HG03439 (cell line): ENCODE results near the gene HOXA11.

Source experiments
- ATAC-seq: cut with Tn5 transposase; IDR thresholded peaks from one replicate; pipeline ENCODE4 v1.9.1; 2021; ENCODE audit warnings: mild to moderate bottlenecking, moderate library complexity; ENCODE audit not compliant: unreplicated experiment

HOXA11 gene

DNA sequence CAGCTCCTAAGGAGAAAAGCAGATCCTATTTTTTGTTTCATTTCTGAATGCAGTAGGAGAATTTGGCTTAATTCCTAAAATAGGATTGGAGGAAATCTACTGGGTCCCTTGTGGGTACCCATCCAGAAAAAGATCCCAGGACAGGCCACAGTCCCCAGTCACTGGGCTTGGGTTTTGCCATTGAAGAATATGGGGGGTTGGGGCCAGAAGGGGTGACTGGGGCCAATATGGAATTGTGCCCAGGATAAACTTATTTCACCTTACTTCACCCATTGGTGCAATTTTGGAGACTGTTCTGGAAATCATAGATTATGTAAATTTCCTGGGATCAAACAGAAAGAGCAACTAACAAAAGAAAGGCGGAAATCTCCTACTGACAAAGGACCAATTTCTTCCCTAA is 46.6 kb downstream of the HOXA11 start:
- no peak for ATAC-seq

DNA sequence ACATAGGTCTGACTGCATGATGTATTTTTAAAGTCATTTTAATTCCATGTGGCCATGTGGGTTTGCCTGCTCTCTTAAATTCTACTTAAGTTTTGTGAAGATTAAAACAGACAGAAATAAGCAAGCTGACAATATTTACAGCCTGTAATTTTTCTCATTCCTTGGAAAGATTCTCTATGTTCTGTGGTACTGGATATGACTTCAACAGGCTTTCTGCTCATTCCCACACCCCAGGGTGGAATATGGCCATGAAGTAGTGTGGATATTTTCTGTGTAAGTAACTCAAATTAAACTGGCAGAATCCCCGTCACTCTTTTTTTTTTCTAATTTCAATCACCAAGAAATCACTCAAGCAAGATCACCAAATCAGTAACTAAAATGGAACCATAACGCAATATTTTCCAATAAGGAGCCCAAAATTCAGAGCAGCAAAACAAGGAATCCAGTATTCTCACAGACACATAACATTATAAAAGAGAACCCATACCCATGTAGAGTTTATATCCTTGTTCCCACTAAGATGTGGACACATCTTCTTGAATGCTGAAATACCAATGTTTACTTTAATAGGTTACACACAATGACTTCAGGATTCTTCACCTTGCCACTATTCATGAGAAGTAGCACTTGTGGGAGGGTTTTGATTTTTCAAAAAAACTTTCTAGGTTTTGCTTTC is 47.3 kb downstream of the HOXA11 start:
- no peak for ATAC-seq

DNA sequence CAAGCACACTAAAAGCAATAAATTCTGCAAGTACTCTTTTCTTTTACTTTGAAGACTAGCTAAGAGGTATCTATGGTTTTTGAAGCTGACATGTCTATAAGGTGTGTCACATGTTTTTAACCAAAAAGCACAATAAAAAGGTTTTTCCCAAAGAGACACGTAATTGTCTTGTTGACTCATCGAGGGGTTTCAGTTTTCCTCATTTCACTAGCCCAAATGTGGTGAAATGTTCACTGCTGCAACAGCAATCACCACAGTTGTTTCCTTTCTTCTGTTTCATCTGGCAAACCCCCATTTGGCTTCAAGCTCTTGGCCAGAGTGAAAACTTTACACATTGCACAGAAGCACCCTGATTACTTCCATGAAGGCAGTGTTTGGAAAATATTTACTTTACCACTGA is 50.6 kb downstream of the HOXA11 start:
- ATAC-seq, result no peak

DNA sequence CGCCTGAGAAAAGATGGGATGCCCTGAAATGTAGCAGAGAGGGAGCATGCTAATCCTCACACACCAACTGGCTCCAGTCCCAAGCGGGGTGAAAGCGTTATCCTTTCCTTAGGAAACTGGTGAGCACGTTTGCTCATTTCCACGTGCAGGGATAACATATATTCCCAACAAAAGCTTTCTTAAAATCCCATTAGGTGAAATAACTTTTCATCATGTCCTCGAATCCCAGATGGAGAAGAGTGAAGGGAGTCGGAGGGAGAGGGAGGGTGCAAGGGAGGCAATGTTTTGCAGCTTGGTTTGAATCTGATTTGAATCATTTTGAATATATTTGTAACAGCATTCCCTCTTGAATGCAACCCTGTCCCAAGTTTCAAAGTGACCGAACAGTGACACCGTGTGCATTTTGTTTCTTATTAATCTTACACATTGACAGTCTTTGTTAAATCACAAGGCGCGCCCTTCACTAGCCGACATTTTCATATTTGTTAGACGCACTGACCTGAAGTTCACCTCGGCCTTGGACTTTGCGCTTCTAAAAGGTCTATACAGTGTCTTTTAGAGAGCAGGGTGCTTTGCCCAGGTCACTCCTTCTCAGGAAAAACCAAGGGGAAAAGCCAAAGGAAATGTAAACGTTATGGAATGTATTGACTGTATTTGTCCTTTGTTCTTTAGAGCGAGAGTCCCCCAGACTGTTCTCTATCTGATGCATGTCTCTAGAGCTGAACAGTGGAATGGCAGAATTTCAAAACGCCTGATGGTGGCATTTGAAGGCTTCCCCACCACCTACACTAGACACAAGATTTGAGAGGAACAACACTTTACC is 51.4 kb downstream of the HOXA11 start:
- ATAC-seq, result no peak

- no peak for ATAC-seq
Measured at GRCh38 chr7:27132978-27133377, 52.1 kb downstream of the HOXA11 start.

- no peak for ATAC-seq
Measured at GRCh38 chr7:27132214-27132613, 52.8 kb downstream of the HOXA11 start.

DNA sequence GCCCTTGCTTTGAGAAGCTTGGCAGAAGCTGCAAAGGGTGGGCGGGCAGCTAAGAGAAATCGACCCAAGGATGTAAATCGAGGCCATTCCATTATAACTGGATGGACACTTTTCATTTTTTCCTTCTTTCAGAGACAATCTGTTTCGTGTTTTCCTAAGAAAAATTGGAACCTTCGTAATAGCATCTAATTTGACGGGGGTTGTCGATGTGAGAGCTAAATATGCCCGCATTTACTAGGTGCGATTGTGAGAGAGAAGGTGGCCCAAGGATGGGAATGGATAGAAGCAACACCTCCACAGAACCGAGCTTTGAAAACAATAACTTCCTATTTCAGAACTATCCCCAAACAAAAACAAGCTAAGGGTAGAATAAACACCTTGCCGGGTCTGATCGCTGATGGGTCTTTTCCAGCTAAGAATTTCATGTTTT is 53.6 kb downstream of the HOXA11 start:
- no peak for ATAC-seq
